ENCODE results near the gene HOXB1.
A peak's percentile ranks its signal among the peaks of the same experiment; 100 is the strongest.
"Not testable (repeated sequence)": the region's sequence is repeated elsewhere in the genome, so short reads cannot be mapped to it uniquely, and the experiment has no call there.

HOXB1 gene

GRCh38 chr17:48513666-48514455, 16.9 kb downstream of the HOXB1 start:
- DNase-seq: no peak

DNA sequence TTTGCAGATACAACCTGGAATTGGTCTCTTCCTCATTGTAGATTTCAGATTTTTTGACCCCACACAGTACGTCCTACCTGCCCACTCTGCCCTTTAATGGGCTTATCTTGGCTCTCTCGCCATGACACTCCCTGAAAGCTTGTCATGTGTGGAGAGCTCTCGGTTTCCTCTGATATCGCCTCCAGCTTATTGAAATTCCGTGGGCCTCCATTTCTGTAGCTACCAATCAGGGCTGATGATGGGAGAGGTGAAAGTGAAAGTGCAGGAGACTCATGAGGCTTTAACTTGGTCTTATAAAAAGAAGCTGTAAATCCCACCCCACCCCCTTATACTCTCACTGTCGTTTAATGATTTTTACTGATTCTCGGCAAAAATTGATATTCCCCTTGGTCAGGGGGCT, 17.7 kb downstream of the HOXB1 start:
- DNase-seq: no peak

- no peak for DNase-seq
These were observed 19.8 kb downstream of the HOXB1 start for GRCh38 chr17:48510761-48511604.

DNA sequence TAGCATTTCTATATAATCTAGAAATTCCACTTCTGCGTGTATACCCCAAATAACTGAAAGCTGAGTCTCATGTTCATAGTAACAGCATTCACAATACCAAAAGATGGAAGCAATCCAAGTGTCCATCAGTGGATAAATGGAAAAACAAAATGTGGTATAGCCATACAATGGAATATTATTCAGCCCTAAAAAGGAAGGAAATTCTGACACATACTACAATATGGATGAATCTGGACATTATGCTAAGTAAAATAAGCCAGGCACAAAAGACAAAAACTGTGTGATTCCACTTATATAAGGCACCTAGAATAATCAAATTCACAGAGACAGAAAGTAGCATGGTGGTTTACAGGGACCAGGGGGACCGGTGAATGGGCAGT, 20.4 kb downstream of the HOXB1 start:
- no peak for DNase-seq

- DNase-seq: not testable (repeated sequence)
These were observed 21.1 kb downstream of the HOXB1 start for GRCh38 chr17:48509708-48510107.

GRCh38 chr17:48506246-48506645, 24.6 kb downstream of the HOXB1 start:
- no peak for DNase-seq

- DNase-seq: peak; percentile 99
These were observed 25.0 kb downstream of the HOXB1 start for GRCh38 chr17:48505788-48506187.

- DNase-seq: no peak
These were observed 25.9 kb downstream of the HOXB1 start for GRCh38 chr17:48504953-48505352.

- no peak for DNase-seq
These were observed 27.1 kb downstream of the HOXB1 start for GRCh38 chr17:48503747-48504146.

- DNase-seq: no peak
These were observed 27.9 kb downstream of the HOXB1 start for GRCh38 chr17:48502901-48503300.

GRCh38 chr17:48502312-48502711, 28.5 kb downstream of the HOXB1 start:
- DNase-seq: no peak

DNA sequence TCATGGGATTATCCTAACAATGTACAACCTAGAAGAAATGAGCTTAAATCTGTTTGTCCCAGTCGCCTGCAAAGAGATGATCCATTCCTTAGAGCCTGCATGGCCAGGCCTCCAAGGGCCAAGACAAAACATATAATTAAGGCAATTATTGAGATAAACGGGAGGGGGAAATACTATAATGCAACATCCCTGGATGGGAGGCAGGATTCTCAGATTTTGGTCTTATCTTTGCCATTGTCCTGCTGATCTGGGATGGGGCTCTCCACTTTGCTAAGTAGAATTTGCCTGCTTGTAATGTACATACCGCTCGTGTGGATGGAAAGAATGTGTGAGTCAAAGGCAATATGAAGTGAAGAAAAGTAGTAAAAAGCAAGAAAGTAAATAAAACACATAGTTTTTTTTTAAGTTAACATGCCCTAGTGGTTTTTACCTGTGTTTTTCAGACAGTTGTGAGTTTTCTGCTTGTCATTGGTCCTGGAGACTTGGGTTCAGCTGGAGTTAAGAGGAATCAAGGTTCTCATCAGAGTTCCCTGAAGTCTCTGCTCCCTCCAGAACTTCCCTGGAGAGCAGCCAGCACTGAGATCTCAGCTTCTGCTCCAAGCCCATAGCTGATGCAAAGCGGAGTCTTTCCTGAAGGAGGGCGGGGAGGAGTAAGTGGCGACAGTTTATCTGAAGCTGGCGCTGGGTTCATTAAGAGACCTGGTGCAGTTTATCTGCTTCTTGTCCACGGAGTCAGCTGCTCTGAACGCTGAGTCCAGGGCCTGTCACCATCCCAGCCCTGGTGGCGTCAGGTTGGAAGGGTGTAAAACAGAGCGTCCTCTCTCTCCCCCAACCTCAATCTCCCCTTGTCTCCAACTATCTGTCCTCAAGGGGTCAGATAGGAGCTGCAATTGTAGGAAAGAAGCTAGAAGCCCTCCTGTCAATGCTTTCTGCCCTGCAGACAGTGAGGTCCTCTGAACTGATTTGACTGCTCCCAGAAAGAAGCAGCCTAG, 30.1 kb downstream of the HOXB1 start:
- no peak for DNase-seq

DNA sequence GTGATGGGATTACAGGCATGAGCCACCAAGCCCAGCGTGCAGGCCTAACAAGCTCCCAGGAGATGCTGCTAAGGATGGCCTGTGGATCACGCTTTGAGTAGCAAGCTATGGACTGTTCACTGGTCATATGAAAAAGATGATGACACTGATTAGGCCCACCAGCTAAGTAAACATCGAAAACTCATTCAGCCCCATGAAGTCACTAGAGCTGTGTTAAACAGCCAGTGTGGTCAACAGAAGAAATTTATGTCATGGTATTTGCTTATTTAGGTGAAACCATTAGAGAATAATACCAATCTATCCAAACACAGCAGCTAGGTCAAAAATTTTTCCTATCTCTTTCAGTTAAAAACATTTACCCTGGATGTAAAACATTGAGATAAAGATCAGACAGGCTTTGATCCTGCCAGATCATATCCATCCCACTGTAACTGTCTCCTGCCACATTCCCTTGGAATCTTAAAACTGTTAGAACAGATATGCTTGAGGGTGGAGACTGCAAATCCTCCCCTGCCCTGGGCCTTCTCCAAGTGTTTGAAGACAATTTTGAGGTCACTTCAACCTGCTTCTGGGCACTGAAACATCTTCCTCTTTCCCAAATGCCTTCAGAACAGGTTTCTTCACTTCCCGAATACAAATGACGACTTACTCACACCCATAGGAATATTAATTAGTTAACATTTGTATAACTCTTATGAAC, 30.9 kb downstream of the HOXB1 start:
- DNase-seq: no peak

DNA sequence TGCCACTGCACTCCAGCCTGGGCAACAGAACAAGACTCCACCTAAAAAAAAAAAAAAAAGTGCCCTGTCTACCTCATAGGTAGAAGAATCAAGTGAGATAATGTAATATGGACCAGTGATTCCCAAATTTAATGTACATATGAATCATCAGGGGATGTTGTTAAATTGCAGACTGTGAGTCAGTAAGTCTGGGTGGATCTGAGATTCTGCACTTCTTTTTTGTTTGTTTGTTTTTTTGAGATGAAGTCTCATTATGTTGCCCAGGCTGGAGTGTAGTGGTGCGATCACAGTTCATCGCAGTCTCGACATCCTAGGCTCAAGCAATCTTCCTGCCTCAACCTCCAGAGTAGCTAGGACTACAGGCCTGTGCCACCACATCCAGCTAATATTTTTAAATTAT, 31.6 kb downstream of the HOXB1 start:
- DNase-seq: no peak

GRCh38 chr17:48498164-48498850, 32.5 kb downstream of the HOXB1 start:
- no peak for DNase-seq

GRCh38 chr17:48497103-48497502, 33.7 kb downstream of the HOXB1 start:
- no peak for DNase-seq

- no peak for DNase-seq
These were observed 36.5 kb downstream of the HOXB1 start for GRCh38 chr17:48494335-48494734.

DNA sequence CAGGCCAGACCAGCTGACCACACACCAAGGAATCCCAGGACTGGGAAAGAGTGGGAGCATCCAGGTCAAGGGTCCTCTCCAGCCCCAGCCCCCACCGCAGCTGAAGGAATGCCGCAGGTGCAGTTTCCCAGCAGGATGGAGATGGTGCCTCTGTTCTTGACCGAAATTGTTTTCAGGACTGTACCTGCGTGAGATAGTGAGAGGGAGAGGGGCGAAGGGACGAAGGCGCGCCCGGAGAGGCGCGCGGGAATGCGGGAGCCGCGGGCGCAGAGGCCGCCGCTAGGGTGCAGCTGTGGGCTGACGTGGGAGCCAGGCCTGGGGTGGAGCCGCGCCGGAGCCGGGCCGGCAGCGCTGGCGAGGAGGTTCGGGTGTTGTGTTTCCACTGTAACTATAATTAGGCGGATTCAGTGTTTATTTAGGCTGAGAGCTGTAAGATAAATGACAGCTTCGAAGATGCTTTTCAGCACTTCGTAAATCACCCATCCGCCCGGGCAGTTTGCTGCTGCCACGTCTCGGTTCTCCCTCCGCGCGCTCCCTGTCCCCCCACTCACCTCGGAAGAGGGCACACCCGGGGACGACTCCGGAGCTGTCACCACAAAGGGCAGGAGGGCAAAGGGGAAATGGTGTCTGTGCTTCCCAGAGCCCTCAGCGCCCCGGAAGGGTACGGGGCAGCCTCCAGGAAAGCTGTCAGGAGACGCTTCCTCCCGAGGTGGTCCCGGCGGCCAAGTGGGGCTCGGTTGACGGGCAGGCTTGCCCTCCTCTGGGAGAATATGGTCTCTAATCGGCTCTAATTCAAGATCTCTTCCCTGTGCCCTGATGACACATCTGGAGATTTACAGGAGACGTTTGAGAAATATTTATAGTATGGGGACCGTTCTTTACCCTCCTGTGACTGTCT, 38.2 kb downstream of the HOXB1 start:
- peak; percentile 58 for DNase-seq

DNA sequence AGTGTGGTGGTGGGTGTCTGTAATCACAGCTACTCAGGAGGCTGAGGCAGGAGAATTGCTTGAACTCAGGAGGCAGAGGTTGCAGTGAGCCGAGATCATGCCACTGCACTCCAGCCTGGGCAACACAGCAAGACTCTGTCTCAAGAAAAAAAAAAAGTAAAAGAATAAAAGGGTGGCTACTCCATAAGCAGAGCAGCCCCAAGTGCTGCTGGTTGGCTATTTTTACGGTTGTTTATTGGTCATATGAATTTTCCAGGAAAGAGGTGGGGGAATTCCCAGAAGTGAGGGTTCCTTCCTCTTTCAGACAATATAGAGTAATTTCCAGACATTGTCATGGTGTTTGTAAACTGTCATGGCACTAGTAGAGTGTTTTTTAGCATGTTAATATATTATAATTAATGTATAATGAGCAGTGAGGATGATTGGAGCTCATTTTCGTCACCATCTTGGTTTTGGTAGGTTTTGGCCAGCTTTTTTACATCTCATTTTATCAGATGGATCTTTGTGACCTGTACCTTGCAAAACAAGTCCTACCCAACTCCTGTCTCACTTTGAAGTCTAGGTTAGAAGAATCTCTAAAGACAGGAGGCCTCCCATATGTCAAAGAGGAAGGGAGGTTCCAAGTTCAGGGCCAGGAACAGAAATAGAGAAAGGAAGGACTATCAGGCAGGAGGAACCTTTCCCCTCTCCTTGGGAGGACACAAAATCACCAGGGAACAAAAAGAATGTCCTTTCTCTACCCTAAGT, 39.1 kb downstream of the HOXB1 start:
- no peak for DNase-seq

GRCh38 chr17:48490451-48490892, 40.3 kb downstream of the HOXB1 start:
- DNase-seq: no peak

Measured in DMS153 (cell line).